ENCODE data around the gene PTX4. TPM values are rescaled to one million over a fixed set of nuclear protein-coding genes. Genes with fewer than 3 reads are reported as not detected.
"Not testable (repeated sequence)": the region's sequence is repeated elsewhere in the genome, so short reads cannot be mapped to it uniquely, and the experiment has no call there.

The PTX4 gene
- total RNA-seq, 1 donor from 2014 or later, result not detected

DNA sequence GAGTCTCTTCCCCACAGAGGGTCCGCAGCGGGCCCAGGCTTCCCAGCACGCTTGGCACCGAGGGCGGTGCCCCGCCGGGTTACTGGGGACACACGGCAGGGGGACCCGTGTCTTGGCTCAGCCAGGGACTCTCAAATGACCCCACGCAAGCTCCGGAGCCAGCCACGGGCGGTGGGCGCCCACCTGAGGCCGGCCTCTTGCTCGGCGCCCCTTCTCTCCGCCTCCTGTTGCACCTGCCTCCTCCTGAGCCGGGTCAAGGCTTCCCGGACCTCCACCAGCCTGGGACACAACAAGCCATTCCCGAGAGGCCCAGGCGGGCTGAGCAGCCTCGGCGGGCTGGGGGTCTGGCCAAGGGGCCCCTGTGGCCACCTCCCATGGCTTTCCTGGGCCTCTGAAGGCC lies 46.0 kb downstream of the PTX4 start:
- peaks cover 7% of the 10 kb centered on the region for H3K36me3 Mint-ChIP-seq (ENCODE audit: low read depth)
- POLR2A ChIA-PET, result interaction anchor here (0.6 to 4.0 kb wide), 2 partner anchors 22 to 130 kb away, joined by 10 to 16 read pairs; partner anchors contain the start of gene UQCC4
- CTCF ChIA-PET, result interaction anchor here (1.4 kb wide), 1 partner anchor 16 kb away, joined by 3 read pairs; no protein-coding TSS in a partner anchor
- intact Hi-C loops (cut with micrococcal nuclease), result no loop called here
- no peaks in the 10 kb centered on the region for H3K9me3 Mint-ChIP-seq
- H3K27ac Mint-ChIP-seq, result no peak overlapping the region
- no peak for TF ChIP-seq CTCF (IDR thresholded peaks at IDR 0.05)
- H3K4me3 Mint-ChIP-seq, result no peak overlapping the region
- ATAC-seq (ENCODE audit: low read depth) (no peak), DNase-seq (no peak)
- H3K4me1 Mint-ChIP-seq, result peaks cover 7% of the 10 kb centered on the region
- H3K27me3 Mint-ChIP-seq, result no peaks in the 10 kb centered on the region

DNA sequence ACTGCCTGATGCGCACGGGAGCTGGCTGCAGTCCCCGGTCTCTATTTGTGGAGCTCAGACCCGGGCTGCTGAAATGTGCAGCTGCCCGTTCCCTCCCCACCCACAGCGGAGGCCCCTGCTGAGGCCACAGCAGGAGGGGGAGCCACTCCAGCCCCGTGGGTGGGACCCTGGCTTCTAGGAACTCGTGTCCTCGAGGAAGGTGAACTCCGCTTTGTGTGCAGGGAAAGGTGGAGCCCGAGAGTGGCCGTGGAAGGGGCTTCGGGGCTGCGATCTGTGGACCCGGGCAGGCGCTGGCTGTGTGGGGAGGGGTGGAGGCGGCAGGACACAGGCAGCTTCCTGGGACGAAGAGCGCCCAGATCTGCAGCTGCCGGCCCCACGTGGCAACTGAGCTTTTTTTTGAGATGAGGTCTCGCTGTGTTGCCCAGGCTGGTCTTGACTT lies 47.3 kb downstream of the PTX4 start:
- intact Hi-C loops (cut with micrococcal nuclease), result no loop called here
- H3K4me1 Mint-ChIP-seq, result peaks cover 7% of the 10 kb centered on the region
- peaks cover 5% of the 10 kb centered on the region for H3K36me3 Mint-ChIP-seq (ENCODE audit: low read depth)
- TF ChIP-seq CTCF (IDR thresholded peaks at IDR 0.05), result no peak
- ChIA-PET CTCF (no interaction called here), POLR2A (interaction anchor here (4.0 kb wide), 1 partner anchor 21 kb away, joined by 16 read pairs; the partner anchor contains the start of gene UQCC4)
- no peak for DNase-seq
- H3K27ac Mint-ChIP-seq, result no peak overlapping the region
- H3K27me3 Mint-ChIP-seq, result no peaks in the 10 kb centered on the region
- H3K9me3 Mint-ChIP-seq, result no peaks in the 10 kb centered on the region
- no peak overlapping the region for H3K4me3 Mint-ChIP-seq
- no peak for ATAC-seq (ENCODE audit: low read depth)

DNA sequence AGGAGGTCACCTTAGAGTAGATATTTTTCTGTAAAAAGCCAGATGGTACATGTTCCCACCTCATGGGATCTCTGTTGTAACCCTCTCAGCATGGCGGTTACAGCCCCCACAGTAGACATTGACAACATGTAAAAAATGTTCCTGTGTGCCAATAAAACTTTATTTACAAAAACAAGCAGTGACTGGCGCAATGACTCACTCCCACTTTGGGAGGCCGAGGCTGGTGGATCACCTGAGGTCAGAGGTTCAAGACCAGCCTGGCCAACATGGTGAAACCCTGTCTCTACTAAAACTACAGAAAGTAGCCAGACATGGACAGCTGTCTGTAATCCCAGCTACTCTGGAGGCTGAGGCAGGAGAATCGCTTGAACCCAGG lies 49.1 kb downstream of the PTX4 start:
- POLR2A ChIA-PET, result interaction anchor here (1.1 kb wide), 1 partner anchor 12 kb away, joined by 4 read pairs; no protein-coding TSS in a partner anchor
- DNase-seq; ATAC-seq (ENCODE audit: low read depth); H3K27ac Mint-ChIP-seq; H3K27me3 Mint-ChIP-seq; CTCF ChIA-PET; H3K36me3 Mint-ChIP-seq (ENCODE audit: low read depth); H3K9me3 Mint-ChIP-seq; H3K4me3 Mint-ChIP-seq; H3K4me1 Mint-ChIP-seq; intact Hi-C loops (cut with micrococcal nuclease): not testable (repeated sequence)

DNA sequence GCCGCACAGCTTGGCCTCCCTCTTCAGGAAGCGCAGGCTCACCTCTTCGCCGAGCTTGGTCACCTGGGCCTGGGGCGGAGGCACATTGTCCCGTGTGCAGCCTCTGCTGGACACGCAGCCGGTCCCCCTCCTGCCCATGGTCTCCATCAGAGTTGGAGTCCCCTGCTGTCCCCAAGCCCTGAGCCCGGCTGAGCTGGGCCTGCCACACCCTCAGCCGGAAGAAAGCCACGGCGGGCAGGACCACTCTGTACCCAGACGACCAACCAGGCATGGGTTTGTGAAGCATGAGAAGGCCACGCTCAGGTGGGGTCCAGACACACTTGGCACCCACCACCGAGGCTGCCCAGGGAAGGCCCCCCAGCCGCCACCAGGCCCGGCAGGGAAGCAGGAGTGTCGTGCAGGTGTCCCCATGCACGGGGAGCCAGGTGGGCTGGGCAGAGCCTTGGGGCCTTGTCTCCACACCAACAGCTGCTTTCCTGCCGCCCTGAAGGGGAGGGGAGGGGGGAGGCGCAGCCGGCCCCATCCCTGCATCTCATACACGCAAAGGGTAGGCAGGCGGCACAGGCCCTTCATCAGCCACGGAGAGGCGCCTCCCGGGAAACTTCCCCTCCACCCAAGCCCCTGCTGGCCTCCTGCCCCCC lies 49.6 kb downstream of the PTX4 start:
- POLR2A ChIA-PET, result interaction anchor here (1.0 to 1.1 kb wide), 2 partner anchors 18 to 20 kb away, joined by 3 to 10 read pairs; no protein-coding TSS in a partner anchor
- no peak for ATAC-seq (ENCODE audit: low read depth)

DNA sequence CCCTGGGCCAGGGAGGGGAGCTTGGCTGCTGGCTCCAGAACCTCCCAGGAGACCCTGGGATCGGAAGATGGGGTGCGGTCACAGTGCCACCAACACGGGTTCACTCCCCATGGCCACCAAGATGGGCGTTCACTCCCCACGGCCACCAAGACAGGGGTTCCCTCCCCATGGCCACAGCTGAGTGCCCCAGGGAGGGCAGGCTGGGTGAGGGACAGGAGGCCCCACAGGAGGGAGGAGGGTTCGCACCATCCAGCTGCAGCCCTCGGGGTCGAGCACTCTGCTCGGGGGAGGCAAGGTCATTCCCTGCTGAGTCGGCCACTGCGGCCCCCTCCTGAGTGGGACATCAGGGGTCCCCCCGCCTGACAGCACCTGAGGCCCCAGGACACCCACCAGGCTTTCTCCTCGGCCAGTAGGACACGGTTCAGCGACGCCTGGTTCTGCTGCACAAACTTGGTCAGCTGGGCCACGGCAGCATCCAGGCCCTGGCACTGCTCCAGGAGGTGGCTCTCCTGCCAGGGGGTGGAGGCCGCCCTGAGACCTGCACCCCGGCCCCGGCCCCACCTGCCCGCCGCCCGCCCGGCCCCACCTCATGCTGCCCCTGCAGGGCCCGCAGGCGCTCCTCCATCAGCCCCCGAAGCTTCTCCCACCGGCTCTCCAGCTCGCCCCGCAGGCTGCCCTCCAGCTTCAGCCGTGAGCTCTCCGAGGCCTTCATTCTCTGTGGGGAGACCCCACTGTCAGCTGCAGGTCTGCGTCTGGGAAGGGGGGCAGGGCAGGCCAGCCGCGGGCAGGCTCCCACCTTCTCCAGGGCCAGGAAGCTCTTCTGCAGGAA lies 50.3 kb downstream of the PTX4 start:
- Mint-ChIP-seq H3K4me1 (no peaks in the 10 kb centered on the region), H3K27ac (no peak overlapping the region), H3K4me3 (no peak overlapping the region), H3K9me3 (no peaks in the 10 kb centered on the region), H3K36me3 (ENCODE audit: low read depth) (no peaks in the 10 kb centered on the region), H3K27me3 (no peaks in the 10 kb centered on the region)
- DNase-seq (no peak), ATAC-seq (ENCODE audit: low read depth) (no peak)
- TF ChIP-seq CTCF (IDR thresholded peaks at IDR 0.05), result no peak
- ChIA-PET CTCF (no interaction called here), POLR2A (interaction anchor here (1.0 to 1.1 kb wide), 2 partner anchors 17 to 20 kb away, joined by 3 to 10 read pairs; no protein-coding TSS in a partner anchor)
- intact Hi-C loops (cut with micrococcal nuclease), result no loop called here

More for the DNA sequence above, 49.6 kb downstream of the PTX4 start:
- Mint-ChIP-seq H3K36me3 (ENCODE audit: low read depth) (no peaks in the 10 kb centered on the region), H3K4me1 (no peaks in the 10 kb centered on the region), H3K9me3 (no peaks in the 10 kb centered on the region), H3K4me3 (no peak overlapping the region), H3K27me3 (no peaks in the 10 kb centered on the region), H3K27ac (no peak overlapping the region)
- intact Hi-C loops (cut with micrococcal nuclease), result no loop called here
- TF ChIP-seq CTCF (IDR thresholded peaks at IDR 0.05), result no peak
- no peak for DNase-seq
- CTCF ChIA-PET, result no interaction called here

Measured in activated B cell treated with CpG ODN at 0.5 μM for 24 hours (primary cell).